Glomerular visceral epithelial cell (primary cell): ENCODE measurements around the gene SH3GLB2.
A peak's percentile ranks its signal among the peaks of the same experiment; 100 is the strongest.
"Not testable (repeated sequence)": the region's sequence is repeated elsewhere in the genome, so short reads cannot be mapped to it uniquely, and the experiment has no call there.

ENCODE experiments used
- DNase-seq: peaks from one replicate; pipeline ENCODE4 v3.0.0-alpha.2; 2016; ENCODE audit errors: extremely low spot score

SH3GLB2 gene

GRCh38 chr9:129053020-129053419 is 24.9 kb upstream of the SH3GLB2 start:
- no peak for DNase-seq

GRCh38 chr9:129052592-129052991 is 24.5 kb upstream of the SH3GLB2 start:
- DNase-seq: peak; percentile 11

- DNase-seq: no peak
Measured at GRCh38 chr9:129042016-129042415, 13.9 kb upstream of the SH3GLB2 start.

- DNase-seq: no peak
Measured at GRCh38 chr9:129040113-129040643, 12.0 kb upstream of the SH3GLB2 start.

- DNase-seq: no peak
Measured at GRCh38 chr9:129038109-129038852, 10.2 kb upstream of the SH3GLB2 start.

GRCh38 chr9:129037767-129038098 is 9.6 kb upstream of the SH3GLB2 start:
- no peak for DNase-seq

GRCh38 chr9:129036923-129037766 is 9.0 kb upstream of the SH3GLB2 start:
- DNase-seq: no peak

GRCh38 chr9:129036241-129036922 is 8.3 kb upstream of the SH3GLB2 start, which contains the start of gene MIGA2:
MIGA2 (plus strand) TSS chr9:129036626; CDS start chr9:129040595, 3,969 bp downstream.
- peak; percentile 99 for DNase-seq

- DNase-seq: not testable (repeated sequence)
Measured at GRCh38 chr9:129035838-129036237, 7.7 kb upstream of the SH3GLB2 start.

GRCh38 chr9:129033216-129033615 is 5.1 kb upstream of the SH3GLB2 start:
- no peak for DNase-seq

- no peak for DNase-seq
Measured at GRCh38 chr9:129032541-129033159, 4.5 kb upstream of the SH3GLB2 start.

GRCh38 chr9:129031514-129031913 is 3.4 kb upstream of the SH3GLB2 start:
- DNase-seq: no peak

GRCh38 chr9:129030191-129030590 is 2.1 kb upstream of the SH3GLB2 start:
- DNase-seq: no peak

- peak; percentile 64 for DNase-seq
Measured at GRCh38 chr9:129027685-129028191, 393 bp downstream of the SH3GLB2 start.

GRCh38 chr9:129027224-129027684 is 877 bp downstream of the SH3GLB2 start:
- DNase-seq: no peak

- DNase-seq: no peak
Measured at GRCh38 chr9:129026442-129027223, 1.5 kb downstream of the SH3GLB2 start.

- DNase-seq: no peak
Measured at GRCh38 chr9:129023908-129024233, 4.3 kb downstream of the SH3GLB2 start.

GRCh38 chr9:129023036-129023907 is 4.9 kb downstream of the SH3GLB2 start:
- DNase-seq: peak; percentile 62

- no peak for DNase-seq
Measured at GRCh38 chr9:129022037-129022436, 6.1 kb downstream of the SH3GLB2 start.

- DNase-seq: no peak
Measured at GRCh38 chr9:129021091-129021490, 7.0 kb downstream of the SH3GLB2 start.
